Neural progenitor cell (in vitro differentiated cells): Measurements from ENCODE around the gene FRA10AC1.

Source experiments
- CTCF ChIP-seq: fragments of 200-600 bp; sonication (generic); IDR thresholded peaks from 2 replicates; pipeline ENCODE4 v1.5.1; 2017; ENCODE audit warnings: antibody characterized with exemption, mild to moderate bottlenecking
- EZH2 ChIP-seq: fragments of 200-600 bp; sonication (generic); IDR thresholded peaks from 2 replicates; pipeline ENCODE4 v1.6.1; 2017; ENCODE audit warnings: antibody characterized with exemption, mild to moderate bottlenecking, moderate library complexity

GRCh38 chr10:93654201-93654600, 48.2 kb downstream of the FRA10AC1 start:
- no peak for TF ChIP-seq CTCF
- TF ChIP-seq EZH2, result no peak
